Cerebellar nuclear complex (tissue), 1 donor: Measurements from ENCODE around the gene JAZF1.

Experiments
- DNase-seq, 2 experiments: peaks; one replicate each; lab custom pipeline; 2025; lab: John Stamatoyannopoulos, UW

The JAZF1 gene

DNA sequence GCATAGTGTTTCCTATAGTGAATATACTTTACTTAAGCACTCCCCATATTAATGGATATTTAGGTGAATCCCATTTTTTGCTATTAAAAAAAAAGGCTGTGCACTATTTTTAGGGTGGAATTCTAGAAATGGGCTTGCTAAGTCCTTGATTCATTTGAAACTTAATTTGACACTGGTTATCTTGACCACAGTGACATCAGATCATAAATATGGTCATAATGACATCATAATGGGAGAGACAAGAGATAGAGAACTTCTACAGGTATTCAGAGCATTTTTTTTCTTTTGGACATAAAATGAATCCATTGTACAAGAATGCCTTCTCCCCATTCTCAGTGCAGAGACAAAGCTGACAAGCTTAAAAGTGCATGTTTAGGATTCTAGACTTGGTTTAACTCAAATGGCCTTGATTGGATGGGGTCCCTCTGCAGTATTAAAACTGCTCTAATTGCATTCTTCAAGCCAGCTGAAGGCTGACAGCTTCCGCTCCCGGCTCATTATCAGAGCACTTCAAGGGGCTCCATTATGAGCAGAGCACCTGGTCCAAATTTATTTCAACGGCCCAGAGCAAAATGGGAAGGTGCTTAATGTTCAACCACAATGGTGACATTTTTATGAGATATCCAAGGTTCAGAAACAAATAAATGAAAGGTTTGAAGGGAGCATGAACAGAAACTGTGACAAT, 104.8 kb downstream of the JAZF1 start:
- no peak for DNase-seq

DNA sequence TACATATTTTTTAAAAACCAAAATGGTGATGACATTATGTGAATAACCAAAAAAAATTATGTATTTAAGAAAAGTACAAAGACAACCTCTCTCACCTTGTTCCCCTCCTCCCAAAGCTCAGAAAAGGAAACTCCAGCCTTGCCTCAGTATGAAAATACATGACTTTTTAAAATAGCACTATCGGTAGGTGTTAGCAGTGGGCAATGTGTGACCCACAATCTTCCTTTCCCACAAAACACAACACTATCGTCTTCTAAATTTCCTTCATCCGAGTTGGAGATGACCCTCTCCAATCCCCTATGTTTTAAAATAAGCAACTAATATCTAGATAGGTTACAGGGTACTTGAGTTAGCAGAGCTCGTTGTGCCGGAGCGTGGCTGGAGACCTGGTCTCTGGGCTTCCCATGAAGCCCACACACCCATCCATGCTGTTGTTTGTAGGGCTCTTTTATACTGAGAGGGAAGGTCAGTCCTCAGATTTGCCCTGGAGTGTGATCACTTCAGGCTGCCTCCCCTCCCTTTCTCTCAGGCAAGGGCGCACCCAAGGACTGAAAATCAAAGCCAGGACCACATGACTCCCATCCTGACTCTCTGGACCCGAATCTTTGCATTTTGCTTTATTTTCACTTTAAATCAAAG, 107.6 kb downstream of the JAZF1 start:
- no peak for DNase-seq

DNA sequence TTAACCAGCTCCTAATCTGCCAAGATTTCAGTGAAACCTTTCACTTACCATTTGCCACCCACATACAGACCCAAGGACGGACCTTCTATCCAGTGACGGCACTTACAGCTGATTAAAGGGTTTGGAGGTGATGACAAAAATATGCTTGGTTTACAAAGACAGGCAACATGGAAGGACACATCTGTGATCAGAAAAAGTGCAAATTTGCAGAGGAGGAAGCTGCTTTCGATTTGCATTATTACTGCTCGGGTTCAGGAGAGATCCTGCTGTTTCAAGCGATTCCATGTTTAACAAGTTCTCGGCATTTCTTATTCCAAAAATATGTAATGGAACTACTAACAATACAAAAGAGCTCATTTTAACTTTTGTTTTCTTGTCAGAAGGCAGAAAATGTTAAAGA, 109.0 kb downstream of the JAZF1 start:
- DNase-seq = no peak

DNA sequence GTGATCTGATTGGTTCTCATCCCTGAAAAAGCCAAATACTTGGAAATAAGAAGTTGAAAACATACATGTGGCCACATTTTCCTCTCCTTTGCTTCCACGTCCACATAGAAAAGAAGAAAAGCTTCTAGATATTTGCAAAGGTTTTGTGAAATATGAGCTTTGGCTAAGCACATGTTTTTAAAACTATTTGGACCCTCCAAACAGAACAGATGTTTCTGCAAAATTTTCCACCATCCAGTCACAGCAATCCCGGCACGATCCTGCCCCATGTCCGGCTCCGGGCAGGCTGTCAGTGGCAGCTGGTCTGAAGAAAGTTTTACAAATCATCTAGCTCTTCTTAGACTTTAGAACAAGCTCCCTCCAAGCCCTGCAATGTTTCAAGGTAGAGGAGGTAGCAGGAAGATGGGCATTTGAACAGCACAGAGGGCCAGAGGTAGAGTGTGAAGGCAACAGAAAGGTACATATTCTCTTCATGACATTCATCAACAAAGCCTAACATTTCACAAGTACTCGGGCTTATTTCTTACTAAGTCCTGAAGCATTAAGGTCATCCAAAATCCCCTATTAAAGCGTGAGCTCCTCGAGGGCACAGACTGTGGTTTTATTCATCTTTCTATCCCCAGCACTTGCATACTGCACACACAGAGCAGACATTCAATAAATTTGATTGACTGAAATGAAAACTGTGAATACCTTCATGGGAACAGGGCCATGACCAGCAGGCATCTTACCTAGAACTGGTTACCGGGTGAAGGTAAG, 110.1 kb downstream of the JAZF1 start:
- DNase-seq = no peak

DNA sequence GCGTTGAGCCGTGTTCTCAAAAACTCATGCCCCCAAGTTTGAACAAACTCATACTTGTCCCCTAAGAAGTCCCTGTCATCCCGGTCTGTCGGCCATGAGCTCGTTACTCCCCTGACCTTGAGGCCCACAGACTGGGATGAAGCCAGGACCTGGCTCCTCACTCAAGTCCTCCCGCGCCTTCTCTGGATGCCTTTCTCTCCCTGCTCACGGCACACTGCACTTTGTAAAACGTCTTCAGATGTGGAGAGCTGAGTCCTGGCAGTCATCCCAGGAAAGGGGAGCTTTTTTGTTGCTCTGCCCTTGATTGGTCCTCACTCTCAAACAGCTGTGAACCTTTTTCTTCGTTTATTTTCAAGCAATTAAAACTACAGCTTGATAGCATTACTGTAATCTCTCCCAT, 110.8 kb downstream of the JAZF1 start:
- no peak for DNase-seq

DNA sequence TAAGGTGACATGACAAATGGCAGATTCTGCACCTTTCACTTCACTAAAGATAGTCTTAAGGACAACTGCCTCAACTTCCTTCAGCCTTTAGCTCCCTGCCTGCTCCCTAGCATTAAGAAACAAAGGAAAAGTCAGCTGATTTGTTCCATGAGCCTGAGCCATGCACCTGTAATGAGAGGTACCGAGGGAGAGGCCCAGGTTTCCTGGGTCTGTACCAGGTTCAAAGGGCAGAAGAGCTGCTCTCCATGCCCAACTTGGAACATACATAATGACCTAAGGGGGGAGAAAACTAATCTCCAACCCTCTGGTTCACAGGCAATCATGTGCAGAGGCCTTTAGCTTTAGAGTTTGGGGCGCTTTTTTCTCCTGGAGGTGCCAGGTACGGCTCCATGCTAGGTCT, 111.2 kb downstream of the JAZF1 start:
- no peak for DNase-seq

DNA sequence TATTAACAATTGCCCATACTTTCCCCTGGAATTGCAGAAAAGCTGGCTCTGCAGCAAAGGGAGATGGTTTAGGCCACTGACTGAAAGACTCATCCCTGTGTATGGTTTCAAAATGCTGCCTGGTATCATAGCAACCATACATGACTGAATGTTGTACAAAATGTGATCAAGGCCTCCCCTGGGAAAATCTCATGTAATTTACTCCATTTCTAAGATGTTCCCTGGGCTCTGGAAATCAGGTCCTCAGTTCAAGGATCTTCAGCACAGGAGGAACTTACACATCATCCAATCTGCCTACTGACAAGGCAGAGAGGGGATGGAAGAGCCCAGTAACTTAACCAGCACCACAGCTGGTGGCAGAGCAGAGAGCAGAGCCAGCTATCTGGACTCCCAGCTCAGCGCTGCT, 111.8 kb downstream of the JAZF1 start:
- no peak for DNase-seq

DNA sequence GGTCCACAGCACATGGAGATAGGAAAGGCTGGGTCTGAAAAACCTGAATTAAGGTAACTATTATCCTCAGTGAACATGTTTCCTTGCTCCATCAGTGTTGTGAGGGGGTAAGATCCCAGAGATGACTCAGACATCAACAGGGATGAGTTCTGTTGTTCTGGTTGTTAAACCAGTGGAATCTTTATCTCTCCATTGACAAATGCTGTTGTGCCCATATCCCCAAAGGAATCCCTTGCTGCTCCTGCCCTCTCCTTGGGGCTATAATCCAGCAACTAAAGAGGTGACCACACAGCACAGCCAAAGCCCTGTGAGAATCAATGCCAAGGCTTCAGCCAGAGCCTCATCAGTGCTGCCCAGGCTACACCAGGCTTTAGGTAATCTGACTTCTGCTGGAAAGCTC, 113.4 kb downstream of the JAZF1 start:
- DNase-seq = no peak

DNA sequence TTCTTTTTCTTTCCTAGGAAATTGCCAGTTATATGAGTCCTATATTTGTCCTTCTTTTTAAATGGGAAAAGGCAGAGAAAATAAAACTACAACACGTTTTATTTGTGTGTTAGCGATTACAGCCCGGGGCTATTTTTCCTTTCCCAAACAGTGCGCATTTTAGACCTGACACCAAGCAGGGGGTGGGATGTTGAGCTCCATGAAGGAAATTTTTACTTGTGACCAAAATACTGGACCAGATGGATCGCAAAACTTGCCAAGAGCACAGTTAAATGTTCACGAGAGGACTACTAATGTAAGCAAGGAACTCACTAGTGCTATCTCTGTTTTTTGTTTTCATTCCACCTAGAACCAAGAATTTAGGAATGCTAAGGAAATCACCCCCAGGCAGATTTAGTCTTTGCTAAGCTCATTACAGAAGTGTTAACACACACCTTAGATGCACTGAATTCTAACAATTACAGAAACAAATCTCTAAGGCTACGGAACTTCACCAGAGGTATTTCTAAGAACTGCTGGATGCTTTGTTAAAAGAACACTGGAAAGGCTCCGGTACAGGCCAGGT, 114.8 kb downstream of the JAZF1 start:
- DNase-seq = peak in 1 of 2 experiments; percentile 38

DNA sequence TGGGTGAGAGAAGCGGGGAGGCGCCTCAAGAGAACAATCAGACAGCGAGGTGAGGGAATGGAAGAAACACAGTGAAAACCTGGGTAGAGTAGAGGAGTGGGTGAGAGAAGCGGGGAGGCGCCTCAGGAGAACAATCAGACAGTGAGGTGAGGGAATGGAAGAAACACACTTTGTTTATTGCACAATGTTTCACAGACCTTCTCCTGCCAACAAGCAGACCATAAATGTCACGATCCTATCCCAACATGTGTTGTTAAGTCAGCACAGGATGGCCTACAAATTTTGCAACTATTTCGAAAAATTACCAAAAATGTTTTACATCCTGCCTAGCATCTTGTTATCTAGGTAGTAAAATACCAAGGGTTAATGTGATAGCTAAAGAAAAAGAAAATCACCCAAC, 115.3 kb downstream of the JAZF1 start:
- no peak for DNase-seq

DNA sequence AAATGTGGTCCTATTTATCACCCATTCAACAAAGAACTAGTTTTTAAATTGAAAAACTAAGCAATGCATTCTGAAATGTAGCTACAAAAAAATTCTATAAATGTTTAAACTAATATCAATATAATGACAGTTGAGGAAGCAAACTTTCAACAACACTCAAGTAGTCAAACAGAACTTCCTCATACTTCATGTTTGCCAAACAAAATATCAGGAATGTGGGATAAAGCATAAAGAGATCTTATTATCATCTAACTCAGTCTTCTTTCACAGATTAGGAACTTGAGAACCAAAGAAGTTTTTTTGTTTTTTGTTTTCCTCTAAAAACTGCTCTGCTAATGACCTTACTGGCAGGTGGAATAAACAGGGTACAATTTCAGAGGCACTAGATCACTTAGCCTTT, 116.2 kb downstream of the JAZF1 start:
- DNase-seq = no peak

DNA sequence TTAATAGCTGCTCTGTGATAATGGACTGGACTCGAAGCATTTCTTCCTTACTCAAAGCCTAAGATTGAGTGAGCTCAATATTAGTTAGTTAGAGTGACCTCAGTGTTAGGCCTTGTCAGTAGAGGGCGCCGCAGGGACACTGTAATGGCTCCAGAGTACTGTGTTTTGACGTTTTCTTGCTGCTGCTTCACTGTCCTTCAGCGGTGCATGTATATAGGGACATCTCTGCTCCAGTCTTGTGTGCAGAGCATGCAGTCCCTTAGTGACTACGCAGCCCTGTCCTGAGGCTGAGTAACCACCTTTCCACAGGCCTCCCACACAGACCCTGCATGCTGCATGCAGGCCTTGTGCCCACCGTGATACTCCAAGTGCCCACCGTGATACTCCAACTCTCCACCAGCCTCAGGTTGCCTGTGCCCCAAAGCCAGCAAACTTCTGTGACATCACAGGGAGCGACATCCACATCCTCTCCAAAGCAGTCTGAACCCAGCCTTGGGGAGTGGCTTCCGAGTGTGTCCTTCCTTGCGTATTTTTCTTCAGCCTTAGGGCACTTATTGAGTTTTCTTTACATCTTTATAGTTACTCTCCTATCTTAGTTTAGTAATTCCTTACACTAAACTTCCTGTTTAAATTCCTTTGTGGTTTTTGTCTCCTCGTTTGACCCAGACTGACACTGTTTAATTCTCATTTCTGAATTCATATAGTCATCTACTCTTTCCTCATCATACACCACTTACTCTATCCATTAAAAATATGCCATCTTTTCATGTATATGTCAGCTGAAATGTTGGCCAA, 118.2 kb downstream of the JAZF1 start:
- DNase-seq = no peak

DNA sequence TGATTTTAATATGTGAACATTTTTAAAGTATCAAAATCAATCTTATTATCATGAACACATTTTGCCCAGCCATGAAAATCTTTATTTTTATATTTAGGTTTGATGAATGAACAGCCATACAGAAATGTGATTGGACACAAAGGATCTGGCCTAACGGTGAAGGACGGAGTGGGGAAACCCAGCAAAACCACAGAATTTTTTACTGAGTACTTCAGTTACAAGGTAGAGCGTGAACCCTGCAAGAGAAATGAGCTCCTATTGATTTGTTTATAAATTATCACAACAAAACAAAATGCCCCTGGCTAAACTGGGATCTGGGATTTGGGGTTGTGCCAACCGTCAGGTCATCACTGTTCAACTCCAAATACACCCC, 118.8 kb downstream of the JAZF1 start:
- no peak for DNase-seq

DNA sequence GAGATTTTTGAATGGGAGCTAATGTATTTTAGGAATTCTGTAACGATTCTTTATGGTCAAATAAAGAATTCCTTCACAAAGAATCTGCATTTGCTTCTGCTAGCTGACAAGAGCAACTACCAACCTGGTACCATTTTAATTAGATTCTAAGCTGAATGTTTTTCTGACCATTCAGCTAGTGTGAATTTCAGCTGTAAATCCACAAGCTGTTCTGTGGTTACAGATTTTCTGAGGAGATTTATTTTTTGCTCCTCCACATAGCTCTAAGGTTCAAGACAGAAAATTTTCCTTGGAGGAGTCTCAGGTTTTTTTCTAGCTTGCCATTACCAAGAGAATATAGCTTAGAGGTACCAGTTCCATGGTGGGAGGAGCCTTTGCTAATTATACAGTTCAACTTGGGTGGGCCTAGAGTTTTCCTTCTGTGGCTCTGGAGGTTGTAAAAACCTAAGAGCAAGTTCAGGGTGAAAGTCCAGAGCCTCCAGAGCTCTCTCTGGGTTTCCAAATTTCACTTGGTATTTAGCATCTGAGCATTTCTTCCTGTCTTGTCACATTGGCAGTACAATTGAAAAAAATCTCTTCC, 120.1 kb downstream of the JAZF1 start:
- no peak for DNase-seq

DNA sequence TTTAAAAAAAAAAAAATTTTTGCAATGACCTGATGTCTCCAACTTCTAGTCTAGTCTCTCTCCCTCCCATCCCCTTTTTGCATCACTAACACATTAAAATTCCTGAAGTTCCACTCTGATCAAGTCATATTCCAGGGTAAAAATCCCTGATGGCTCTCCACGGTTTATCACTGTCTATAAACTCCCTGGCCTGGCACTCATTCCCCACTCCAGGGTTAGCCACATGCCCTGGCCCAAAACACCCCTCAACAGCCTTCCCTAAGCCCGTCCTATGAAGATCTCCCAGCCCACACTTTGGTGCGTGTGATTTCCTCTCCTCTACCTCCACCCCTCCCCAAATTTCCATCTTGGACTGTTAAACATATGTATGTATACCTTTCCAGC, 125.4 kb downstream of the JAZF1 start:
- no peak for DNase-seq

DNA sequence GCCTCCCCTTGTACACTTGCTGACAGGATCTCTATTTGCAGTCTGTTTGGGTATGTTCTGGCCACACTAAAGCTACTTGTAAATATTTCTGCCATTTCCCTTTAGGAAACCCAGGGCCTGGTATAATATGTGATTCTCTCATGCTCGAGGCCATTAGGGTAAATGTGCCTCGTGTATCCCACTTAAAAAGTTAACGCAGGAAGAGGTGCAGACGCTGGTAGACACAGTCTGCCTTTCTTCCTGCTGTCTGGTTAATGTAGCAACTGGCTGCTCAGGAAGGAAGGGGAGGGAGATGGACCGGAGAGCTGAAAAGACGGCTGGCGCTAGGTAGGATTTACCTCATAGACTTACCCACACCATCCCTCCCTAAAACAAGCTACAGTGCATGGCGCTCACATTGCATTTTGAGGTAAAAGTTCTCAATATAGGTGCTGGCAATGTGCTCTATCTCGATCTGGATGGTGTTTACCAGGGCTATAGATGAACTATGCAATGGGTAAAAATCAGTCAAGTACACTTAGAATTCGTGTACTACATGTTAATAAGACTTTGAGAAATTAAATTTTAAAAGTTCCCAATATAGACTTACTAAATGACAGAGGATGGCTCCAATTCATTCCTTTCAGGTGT, 125.9 kb downstream of the JAZF1 start:
- DNase-seq = no peak

DNA sequence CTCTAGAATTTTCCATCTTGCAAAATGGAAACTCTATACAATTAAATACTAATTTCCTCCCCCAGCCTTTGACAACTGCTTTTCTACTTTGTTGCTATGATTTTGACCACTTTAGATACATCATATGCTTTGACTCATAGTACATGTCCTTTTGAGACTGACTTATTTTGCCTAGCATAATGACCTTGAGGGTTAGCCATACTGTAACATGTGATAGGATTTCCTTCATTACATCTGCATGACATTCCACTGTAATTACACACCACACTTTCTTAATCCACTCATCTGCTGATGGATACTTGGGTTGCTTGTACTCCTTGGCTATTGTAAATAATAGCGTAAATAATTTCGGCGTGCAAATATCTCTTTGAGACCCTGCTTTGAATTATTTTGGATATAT, 127.7 kb downstream of the JAZF1 start:
- DNase-seq = no peak

DNA sequence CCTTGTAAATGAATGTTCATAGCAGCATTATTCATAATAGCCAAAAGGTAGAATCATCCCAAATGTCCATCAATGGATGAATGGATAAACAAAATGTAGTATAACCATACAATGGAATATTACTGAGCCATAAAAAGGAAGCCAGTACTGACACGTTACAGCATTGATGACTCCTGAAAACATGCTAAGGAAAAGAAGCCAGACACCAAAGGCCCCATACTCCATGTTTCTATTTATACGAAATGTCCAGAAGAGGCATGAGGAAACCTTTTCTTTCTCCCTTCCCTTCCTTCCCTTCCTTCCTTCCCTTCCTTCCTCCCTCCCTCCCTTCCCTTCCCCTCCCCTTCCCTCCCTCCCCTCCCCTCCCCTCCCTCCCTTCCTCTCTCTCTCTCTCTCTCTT, 131.9 kb downstream of the JAZF1 start:
- DNase-seq = no peak

DNA sequence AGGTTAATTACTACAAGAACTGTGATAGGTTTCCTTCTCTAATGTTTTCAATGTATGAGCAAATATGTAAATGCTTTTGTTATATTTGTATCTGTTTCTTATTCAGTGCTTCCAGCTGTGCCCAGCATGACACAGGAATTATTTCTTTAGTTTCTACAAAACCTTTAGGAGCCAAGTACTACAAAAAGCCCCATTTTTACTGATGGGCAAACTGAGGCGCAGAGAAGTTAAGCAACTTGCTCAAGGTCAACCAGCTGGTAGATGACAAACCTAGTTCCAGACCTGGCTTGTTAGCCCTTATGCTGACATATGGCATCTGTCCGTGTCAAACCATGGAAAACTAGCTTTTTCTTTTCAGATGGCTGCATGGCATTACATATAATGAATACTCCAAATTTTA, 134.6 kb downstream of the JAZF1 start:
- no peak for DNase-seq

DNA sequence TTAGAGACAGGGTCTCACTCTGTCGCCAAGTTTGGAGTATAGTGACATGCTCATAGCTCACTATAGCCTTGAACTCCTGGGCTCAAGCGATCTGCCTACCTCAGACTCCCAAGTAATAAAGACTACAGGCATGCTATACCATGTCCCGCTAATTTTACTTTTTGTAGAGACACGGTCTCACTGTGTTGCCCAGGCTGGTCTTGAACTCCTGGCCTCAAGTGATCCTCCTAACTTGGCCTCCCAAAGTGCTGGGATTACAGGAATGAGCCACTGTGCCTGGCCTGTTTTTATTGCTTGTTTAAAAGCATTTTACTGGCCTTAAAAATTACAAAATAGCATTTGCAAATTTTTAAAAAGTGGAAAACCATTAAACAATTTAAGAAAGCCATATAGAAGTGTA, 135.0 kb downstream of the JAZF1 start:
- no peak for DNase-seq

DNA sequence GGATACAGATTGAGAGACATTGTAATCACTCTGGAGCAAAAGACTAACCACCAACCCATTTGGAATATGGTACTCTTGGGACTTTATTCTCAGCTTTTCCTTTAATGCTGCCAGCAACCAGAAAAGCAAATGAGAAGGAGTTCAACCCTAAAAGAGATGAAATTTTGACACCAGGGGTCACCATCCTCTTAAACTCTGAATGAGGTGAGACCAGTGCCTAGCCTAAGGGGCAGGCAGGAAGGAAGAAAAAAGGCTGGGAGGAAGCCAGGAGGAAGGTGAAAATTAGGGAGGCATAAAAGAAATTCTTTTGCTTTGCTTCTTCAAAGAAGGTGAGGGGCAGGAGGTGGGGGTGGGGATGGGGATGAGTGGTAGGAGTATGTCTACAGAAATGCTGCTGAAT, 135.8 kb downstream of the JAZF1 start:
- DNase-seq = no peak
